A673 (cell line): ENCODE results near the gene CCDC57. TPM values are rescaled to one million over a fixed set of nuclear protein-coding genes. Genes with fewer than 3 reads are reported as not detected.

Experiments
- BruUV-seq: library from RNA; stranded (reverse); fragments of 400-500 nt; replicated peaks from 2 replicates; lab custom pipeline; 2021; lab: Mats Ljungman, UMichigan
- CTCF ChIA-PET: fragments of 300-600 bp; sonication (Branson Sonifier 250); formaldehyde crosslinking; loops from one replicate; lab custom pipeline; 2022; ENCODE audit warnings: antibody characterized with exemption; lab: Charles Lee
- POLR2A ChIA-PET: fragments of 300-600 bp; sonication (Branson Sonifier 250); formaldehyde crosslinking; loops from one replicate; lab custom pipeline; 2022; ENCODE audit warnings: antibody characterized with exemption; ENCODE audit not compliant: low non-redundant PET; lab: Charles Lee
- DNase-seq: peaks from one replicate; pipeline ENCODE4 v3.0.0-alpha.2; 2015; ENCODE audit warnings: low spot score
- H3K27ac ChIP-seq: fragments of 200-600 bp; sonication (generic); 2 replicates; pipeline ENCODE4 v1.5.1; 2016; ENCODE audit warnings: mixed run types, low read depth, mild to moderate bottlenecking, mixed read lengths, antibody characterized with exemption, low read length; ENCODE audit not compliant: poor library complexity, severe bottlenecking
- H3K27me3 ChIP-seq: fragments of 200-600 bp; sonication (generic); replicated peaks from 2 replicates; pipeline ENCODE4 v1.6.1; 2017; ENCODE audit warnings: mixed run types, low read depth, mild to moderate bottlenecking, mixed read lengths, antibody characterized with exemption, low read length; ENCODE audit not compliant: insufficient read depth, poor library complexity
- H3K36me3 ChIP-seq: fragments of 200-600 bp; sonication (generic); 2 replicates; pipeline ENCODE4 v1.6.1; 2016; ENCODE audit warnings: mixed run types, mild to moderate bottlenecking, mixed read lengths, antibody characterized with exemption, low read length; ENCODE audit not compliant: insufficient read depth, poor library complexity, severe bottlenecking
- H3K4me1 ChIP-seq: fragments of 200-600 bp; sonication (generic); 2 replicates; pipeline ENCODE4 v1.6.1; 2017; ENCODE audit warnings: mixed run types, mild to moderate bottlenecking, mixed read lengths, antibody characterized with exemption, low read length; ENCODE audit not compliant: insufficient read depth, poor library complexity, severe bottlenecking
- H3K4me3 ChIP-seq: fragments of 200-600 bp; sonication (generic); 2 replicates; pipeline ENCODE4 v1.5.1; 2016; ENCODE audit warnings: low read depth, mixed run types, mild to moderate bottlenecking, mixed read lengths, low read length; ENCODE audit not compliant: poor library complexity, severe bottlenecking
- H3K9me3 ChIP-seq: fragments of 200-600 bp; sonication (generic); 2 replicates; pipeline ENCODE4 v1.6.1; 2016; ENCODE audit warnings: mixed run types, low read depth, mild to moderate bottlenecking, mixed read lengths, antibody characterized with exemption, low read length; ENCODE audit not compliant: poor library complexity, severe bottlenecking
- CTCF ChIP-seq: fragments of 300-800, 200-600 bp; sonication (generic); conservative IDR thresholded peaks from 2 replicates; pipeline ENCODE4 v1.5.1; 2017; ENCODE audit warnings: low read depth, mild to moderate bottlenecking, antibody characterized with exemption, low read length, moderate library complexity, mixed read lengths
- EZH2 ChIP-seq: fragments of 200-600 bp; sonication (generic); IDR thresholded peaks from 2 replicates; pipeline ENCODE4 v1.6.1; 2017; ENCODE audit warnings: borderline replicate concordance, low read depth, mild to moderate bottlenecking, mixed read lengths, antibody characterized with exemption, low read length; ENCODE audit not compliant: poor library complexity, severe bottlenecking
- intact Hi-C: fragments of 100-400 bp; cut with micrococcal nuclease; formaldehyde crosslinking; loops from one replicate; pipeline ENCODE4 v1.10.0; 2022; ENCODE audit not compliant: unreplicated experiment
- total RNA-seq: library from RNA; stranded (reverse); gene quantifications from 2 replicates; pipeline ENCODE4 v1.2.3, GENCODE V29; 2021

CCDC57 gene
- total RNA-seq, 1 experiment from 2014 or later = 43.6 TPM

GRCh38 chr17:82170412-82170961 is 42.2 kb downstream of the CCDC57 start:
- no peaks in the 10 kb centered on the region for H3K27me3 ChIP-seq
- no peak overlapping the region for H3K27ac ChIP-seq
- intact Hi-C loops = no loop called here
- CTCF ChIA-PET = no interaction called here
- no peaks in the 10 kb centered on the region for H3K4me1 ChIP-seq
- TF ChIP-seq CTCF = no peak
- no peak for TF ChIP-seq EZH2
- BruUV-seq = no TSS peak
- DNase-seq = no peak
- no peaks in the 10 kb centered on the region for H3K9me3 ChIP-seq
- POLR2A ChIA-PET = no interaction called here
- peaks cover 2% of the 10 kb centered on the region for H3K36me3 ChIP-seq
- H3K4me3 ChIP-seq = no peak overlapping the region

GRCh38 chr17:82168568-82168967 is 44.1 kb downstream of the CCDC57 start:
- no peak for DNase-seq
- POLR2A ChIA-PET = no interaction called here
- Histone ChIP-seq H3K27me3 (no peaks in the 10 kb centered on the region), H3K36me3 (peaks cover 5% of the 10 kb centered on the region), H3K4me1 (no peaks in the 10 kb centered on the region), H3K27ac (no peak overlapping the region), H3K4me3 (no peak overlapping the region), H3K9me3 (no peaks in the 10 kb centered on the region)
- intact Hi-C loops = no loop called here
- CTCF ChIA-PET = no interaction called here
- TF ChIP-seq CTCF = no peak
- no peak for TF ChIP-seq EZH2
- no TSS peak for BruUV-seq

DNA sequence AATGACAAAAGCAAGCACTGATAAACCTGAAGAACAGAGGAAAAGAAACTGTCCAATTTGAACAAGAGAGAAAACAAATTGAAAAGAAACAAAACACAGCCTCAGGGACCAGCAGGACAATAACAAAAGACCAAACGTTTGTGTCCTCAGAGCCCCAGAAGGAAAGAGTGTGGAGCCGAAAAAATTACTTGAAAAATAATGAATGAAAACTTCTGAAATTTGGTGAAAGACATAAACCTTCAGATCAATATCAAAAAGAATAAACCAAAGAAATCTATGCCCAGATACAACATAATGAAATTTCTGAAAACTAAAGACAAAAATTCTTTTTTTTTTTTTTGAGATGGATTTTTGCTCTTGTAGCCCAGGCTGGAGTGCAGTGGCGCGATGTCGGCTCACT is 45.6 kb downstream of the CCDC57 start:
- intact Hi-C loops = no loop called here
- TF ChIP-seq CTCF (no peak), EZH2 (no peak)
- Histone ChIP-seq H3K36me3 (peaks cover 5% of the 10 kb centered on the region), H3K27ac (no peak overlapping the region), H3K4me3 (no peak overlapping the region), H3K4me1 (no peaks in the 10 kb centered on the region), H3K27me3 (no peaks in the 10 kb centered on the region), H3K9me3 (no peaks in the 10 kb centered on the region)
- POLR2A ChIA-PET = no interaction called here
- BruUV-seq = no TSS peak
- DNase-seq = no peak
- CTCF ChIA-PET = no interaction called here
